Left forelimb (tissue), 1 donor: ENCODE measurements around the gene ABLIM3.
"Not testable (repeated sequence)": the region's sequence is repeated elsewhere in the genome, so short reads cannot be mapped to it uniquely, and the experiment has no call there.

Experiments
- DNase-seq: peaks from one replicate; pipeline ENCODE4 v3.0.0-alpha.2; 2018; ENCODE audit warnings: low spot score

ABLIM3 gene

GRCh38 chr5:149157330-149157729 is 16.0 kb downstream of the ABLIM3 start:
- DNase-seq = no peak

- DNase-seq = no peak
Measured at GRCh38 chr5:149160291-149160787, 19.0 kb downstream of the ABLIM3 start.

DNA sequence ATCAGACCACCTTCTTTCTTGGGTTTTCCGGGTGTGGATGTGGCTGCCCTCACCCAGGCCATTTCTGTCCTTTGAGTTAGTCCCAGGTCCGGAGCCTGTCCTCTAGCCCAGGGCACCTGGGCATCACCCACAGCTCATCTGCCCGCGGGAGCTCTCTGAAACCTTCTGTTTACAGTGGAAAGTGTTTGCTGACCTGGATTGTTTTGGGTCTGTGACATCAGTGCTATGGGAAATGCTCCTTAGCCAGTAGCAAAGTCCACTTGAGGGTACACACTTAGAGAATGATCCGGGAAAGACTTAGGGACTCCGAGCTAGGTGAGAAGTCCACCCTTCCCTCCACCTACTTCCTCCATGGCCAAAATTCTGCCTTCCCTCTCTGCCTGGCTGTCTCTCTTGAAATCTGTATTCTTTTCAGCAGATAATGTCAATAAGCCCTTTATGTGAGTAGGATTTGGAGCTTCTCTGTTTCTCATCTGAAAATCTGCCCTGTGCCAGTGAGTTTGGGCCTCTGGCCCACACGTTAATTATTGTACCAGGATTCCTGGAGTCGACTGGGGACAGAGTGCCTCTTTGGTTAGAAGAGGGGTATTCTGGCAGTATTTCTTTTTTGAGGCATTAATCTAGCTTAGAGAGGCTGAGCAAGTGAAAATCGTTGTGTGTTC is 19.9 kb downstream of the ABLIM3 start:
- no peak for DNase-seq

- no peak for DNase-seq
Measured at GRCh38 chr5:149161850-149162249, 20.6 kb downstream of the ABLIM3 start.

DNA sequence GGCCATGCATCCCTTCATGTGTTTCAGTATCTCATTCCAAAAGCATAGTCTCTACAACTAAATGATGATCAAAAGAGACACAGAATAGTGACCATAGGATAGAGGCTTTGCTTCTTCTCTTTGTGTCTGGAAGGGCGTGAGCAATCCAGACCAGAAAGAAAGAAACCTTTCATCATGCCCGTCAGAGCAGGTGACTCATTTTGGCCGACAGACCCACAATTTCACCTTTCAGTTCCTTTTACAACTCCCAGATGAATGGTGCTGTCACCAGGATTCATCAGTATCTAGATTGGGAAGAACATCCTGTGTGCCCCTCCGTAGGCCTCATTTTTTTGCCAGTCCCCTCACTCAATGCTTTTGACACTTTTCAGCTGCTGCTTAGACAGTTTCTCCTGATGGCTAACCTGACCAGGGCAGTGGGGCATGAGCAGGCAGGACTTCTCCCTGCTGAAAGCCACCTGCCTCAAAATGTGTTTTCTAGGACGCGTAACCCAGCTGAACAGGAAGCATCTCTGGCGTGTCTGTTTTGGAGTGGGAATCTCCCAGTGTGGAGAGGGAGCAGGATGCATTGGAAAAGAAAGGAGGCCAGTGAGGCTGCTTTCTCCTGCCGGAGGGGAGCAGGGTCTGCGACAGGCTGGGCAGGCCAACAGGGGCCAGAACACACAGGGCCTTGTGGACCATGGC is 21.2 kb downstream of the ABLIM3 start:
- no peak for DNase-seq

- DNase-seq = no peak
Measured at GRCh38 chr5:149164731-149165130, 23.4 kb downstream of the ABLIM3 start.

DNA sequence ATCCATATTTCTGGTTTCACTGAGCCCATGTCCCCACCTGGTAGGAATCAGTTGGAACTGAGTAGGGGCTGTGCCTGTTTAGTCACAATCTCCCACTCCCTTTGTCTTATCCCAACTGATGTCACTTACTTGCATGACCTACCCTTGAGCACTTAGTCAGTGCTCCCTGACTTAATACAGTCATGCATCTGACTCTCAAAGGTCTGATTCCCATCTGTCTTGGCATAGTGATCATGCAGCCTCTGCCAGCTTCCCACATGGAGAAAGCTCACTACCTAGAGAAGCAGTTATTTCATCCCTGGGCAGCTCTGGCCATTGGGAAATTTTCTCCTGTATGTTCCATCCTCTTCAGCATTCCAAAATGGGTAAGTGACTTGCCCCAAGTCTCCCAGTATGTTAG is 24.8 kb downstream of the ABLIM3 start:
- no peak for DNase-seq

- no peak for DNase-seq
Measured at GRCh38 chr5:149166591-149167100, 25.4 kb downstream of the ABLIM3 start.

- no peak for DNase-seq
Measured at GRCh38 chr5:149168276-149168906, 27.1 kb downstream of the ABLIM3 start.

- DNase-seq = no peak
Measured at GRCh38 chr5:149170299-149170698, 29.0 kb downstream of the ABLIM3 start.

GRCh38 chr5:149172261-149172660 is 31.0 kb downstream of the ABLIM3 start:
- no peak for DNase-seq

DNA sequence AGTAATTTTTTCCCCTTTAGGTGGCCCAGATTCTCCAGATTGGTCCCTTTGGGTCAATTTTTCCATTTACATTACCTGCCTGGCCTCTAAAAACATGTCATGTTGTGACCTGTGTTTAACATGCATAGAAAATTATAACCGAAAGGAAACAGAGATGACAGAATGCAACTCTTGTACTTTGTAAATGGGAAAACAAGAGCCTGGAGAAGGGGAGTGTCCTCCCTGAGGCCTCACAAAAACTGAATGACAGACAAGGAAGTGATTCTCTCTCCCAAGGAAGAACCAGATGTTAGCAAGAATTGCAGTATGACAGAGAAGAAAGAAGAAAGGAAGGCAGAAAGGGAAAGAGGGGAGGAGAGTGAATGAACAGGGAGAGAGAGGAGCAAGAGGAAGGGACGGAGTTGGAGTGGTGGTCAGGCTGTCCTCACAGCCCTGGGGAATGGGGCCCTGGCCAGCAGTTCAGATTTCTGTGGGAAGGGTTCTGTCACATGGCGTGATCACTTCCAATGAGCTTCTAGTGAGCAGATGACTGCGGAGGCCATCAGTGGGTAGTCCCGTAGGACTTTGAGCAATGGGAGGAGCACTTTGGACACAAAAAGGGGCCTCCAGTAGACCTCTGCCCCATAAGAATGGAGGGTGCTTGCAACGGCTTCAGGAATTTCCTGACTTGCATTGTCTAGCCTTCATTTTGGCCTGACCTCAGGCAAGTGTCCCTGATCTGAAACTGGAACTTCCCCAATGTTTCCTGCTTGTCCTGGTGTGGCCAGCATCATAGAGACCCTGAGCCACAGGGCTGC is 31.6 kb downstream of the ABLIM3 start:
- no peak for DNase-seq

GRCh38 chr5:149174847-149175234 is 33.5 kb downstream of the ABLIM3 start:
- no peak for DNase-seq

DNA sequence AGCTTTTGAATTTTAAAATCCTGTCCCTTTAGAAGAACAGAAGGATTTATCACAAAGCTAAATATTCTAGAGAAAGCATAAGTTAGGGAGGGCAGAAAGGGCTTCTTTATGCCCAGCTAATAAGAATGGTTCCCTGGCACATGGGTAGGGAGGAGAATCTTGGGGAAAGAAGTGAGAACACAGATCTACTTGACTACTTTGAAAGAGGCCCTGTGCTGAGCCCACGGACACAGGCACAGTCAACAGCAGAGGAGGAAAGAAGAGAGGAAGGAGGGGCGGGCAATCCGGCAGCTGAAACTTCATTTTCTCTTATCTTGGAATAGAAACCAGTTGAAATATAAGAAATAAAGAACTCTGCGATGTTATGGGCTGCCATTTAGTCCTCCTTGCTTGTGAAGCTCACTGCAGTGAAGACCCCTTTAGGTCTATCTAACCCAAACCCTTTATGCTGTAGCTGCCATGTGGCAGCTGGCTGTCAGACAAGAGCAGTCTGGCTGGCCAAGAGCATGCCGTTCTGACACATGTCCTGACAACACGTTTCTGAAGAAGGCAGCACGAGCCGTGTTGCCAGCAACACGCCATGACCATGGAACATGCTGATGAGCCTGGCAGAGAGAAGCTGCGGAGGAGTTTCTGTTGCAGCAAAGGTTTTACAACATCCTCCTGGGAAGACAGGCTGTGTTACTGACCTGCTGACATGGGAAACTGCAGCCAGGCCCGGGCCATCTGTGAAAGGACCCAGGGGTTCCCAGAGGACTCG is 34.2 kb downstream of the ABLIM3 start:
- DNase-seq = no peak

GRCh38 chr5:149177339-149177843 is 36.1 kb downstream of the ABLIM3 start:
- no peak for DNase-seq

DNA sequence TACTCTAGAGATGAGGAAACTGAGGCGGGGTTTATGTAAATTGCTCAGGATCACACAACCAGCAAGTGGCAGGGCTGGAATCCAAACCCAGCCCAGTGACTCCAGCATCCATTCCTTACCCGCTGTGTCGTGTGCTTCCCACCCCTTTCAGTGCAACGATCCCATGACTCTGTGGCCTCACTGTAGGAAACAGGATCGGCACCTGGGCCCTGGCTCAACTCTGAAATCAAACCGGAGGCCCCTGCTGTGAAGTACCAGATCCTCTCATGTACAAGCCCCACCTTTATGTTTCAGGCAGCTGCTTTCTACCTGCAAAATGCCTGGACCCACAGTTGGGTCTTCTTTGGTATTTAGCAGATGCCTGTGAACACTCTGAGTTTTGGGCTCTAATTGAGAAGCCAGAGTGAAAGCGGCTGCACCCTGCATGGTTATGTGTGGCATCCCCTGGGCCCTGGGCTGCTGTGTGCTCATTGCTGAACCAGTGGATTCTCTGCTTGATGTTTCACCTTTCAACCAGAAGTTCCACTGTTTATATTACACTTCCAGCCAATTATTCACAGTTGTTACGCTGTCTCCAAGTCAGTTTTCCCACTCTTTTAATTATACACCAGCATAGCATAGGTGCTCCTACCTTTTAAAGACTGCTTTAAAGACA is 36.7 kb downstream of the ABLIM3 start:
- no peak for DNase-seq

- no peak for DNase-seq
Measured at GRCh38 chr5:149181732-149182131, 40.4 kb downstream of the ABLIM3 start.

- DNase-seq = no peak
Measured at GRCh38 chr5:149182241-149182640, 40.9 kb downstream of the ABLIM3 start.

- DNase-seq = no peak
Measured at GRCh38 chr5:149185067-149185466, 43.8 kb downstream of the ABLIM3 start.

DNA sequence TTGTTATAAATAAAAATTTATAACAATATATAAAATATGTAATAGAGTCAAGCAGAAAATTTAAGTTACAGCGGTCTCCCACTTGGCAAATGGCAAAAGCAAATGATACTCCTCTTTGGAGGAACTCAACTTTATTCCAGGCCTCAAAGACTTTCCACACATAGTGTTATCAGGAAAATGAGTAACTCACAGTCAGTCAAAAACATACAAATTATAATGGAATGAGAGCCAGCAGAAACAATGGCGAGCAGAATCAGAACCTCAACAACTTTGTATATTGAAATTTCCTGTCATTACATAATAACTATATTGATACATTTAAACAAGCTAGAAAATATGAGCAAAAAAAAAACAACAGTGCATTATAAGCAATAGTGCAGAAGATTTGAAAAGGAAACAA is 45.2 kb downstream of the ABLIM3 start:
- no peak for DNase-seq

GRCh38 chr5:149187617-149188016 is 46.3 kb downstream of the ABLIM3 start:
- DNase-seq = not testable (repeated sequence)
